T follicular helper cell (primary cell): ENCODE results near the gene FREM2.

ENCODE experiments used
- DNase-seq: peaks from one replicate; pipeline ENCODE4 v3.0.0-alpha.2; 2020; ENCODE audit warnings: low read depth

FREM2 gene

DNA sequence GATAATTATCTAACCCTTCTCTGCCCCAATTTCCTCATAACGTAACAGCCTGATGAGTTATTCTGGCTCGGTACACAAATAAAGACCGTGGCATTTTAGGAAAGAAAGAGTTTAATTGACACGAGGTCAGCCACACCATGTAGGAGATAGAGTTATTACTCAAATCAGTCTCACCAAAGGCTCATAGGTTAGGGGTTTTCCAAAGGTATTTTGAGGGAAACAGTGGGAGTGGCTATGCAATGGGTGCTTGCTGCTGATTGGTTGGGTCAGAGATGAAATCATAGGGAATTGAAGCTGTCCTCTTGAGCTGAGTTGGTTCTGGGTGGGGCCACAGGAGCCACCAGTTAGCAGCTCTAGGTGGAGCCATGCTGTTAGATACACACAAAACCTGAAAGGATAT, 137.5 kb downstream of the FREM2 start:
- no peak for DNase-seq

DNA sequence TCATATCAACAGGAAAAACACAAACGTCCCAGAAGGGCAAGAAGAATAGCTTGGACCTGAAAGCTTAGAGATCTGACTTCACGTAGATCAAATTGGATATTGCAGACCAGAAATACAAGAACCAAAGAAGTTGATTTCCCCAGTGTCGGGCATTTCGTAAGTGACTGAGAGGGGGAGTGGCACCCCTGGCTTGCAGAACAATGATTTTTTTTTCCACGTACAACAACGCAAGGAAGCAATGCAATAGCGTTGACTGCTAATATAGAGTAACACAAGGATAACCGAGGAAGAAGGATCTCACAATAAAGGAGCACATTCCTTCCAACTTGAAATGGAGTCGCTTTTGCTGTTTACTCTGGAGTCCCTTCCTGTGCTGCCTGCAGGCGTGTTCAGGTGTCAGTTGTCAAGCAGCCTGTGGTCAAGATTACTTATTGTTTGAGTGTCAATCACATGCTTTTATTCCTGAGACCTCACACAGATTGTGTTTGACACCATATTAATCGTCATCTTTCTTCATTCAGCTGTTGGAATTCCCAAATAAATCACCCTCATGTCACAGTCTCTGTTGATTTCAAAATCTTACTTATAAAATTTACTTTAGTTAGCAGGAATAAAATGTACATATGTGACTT, 139.4 kb downstream of the FREM2 start:
- DNase-seq, result no peak

DNA sequence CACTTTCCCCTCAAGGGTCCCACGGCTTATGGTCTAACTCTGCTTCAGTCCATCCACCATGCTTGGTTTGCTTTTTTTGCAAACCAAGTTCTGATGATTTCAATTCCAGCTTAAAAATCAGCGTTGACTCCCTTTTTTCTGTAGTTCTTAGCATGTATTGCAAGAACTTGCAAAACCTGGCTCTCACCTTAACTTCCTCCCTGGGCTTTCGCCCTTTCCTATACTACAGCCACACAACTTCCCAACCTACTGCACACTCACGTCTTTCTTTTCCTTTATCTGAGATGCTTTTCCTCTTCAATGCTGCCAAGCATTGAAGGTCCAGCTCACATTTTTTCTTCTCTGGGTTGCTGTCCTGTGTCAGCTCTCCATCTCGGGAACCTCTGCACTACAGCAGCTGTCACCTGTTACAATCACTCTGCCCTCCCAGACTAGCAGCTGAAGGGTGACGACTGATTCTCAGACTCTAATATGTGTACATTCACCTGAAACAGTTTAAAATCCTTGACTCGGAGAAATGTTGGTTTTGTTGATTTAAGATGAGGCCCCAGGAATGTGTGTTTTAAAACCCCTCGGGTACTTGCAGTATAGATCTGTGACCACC, 143.7 kb downstream of the FREM2 start:
- no peak for DNase-seq

DNA sequence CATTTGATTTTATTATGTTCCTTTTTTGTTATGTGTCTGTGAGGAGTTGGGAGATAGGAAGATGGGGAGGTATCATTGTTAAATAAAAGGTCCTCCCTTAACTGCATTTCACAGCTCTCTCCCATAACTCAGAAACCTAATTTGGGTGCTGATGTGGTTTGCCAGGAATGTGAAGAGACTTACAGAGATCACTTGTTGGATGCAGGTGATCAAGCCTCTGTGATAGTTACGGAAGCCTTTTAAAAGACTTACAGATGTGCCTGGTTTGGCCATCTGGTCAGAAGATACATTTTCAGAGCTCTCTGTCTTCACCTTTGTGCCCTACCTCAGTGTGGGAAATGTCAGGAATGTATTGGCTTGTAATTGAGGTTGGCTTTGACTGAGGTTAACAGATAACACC, 157.7 kb downstream of the FREM2 start:
- DNase-seq, result no peak

DNA sequence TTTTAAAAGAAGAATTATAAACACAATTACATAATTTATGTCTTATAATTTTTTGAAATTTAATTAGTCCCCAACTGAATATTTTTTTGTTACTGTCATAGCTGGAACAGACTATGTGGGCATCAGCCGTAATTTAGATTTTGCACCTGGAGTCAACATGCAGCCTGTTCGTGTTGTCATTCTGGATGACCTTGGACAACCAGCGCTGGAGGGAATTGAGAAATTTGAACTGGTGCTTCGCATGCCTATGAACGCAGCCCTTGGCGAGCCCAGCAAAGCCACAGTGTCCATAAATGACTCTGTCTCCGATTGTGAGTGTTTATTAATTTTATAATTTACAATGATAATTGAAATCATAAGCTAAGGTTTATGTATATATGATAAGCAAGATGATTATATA, 161.5 kb downstream of the FREM2 start:
- no peak for DNase-seq

DNA sequence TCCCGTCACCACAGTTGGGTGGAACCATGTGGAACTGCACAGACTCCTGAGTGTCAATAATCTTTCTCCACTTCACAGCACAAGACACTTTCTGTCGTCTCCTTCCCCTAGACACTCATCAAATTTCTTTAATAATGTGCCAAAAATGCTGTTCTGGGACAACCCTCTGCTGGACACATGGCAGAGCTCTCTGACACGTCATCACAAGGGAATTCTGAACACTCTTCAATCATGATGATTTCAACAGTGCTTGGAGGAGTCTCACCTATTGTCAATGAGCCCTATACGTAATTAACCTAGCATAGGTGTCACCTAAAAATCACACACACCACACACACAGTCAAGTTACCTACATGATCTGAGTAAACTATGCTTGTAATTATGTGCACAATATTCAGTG, 162.4 kb downstream of the FREM2 start:
- DNase-seq, result no peak

DNA sequence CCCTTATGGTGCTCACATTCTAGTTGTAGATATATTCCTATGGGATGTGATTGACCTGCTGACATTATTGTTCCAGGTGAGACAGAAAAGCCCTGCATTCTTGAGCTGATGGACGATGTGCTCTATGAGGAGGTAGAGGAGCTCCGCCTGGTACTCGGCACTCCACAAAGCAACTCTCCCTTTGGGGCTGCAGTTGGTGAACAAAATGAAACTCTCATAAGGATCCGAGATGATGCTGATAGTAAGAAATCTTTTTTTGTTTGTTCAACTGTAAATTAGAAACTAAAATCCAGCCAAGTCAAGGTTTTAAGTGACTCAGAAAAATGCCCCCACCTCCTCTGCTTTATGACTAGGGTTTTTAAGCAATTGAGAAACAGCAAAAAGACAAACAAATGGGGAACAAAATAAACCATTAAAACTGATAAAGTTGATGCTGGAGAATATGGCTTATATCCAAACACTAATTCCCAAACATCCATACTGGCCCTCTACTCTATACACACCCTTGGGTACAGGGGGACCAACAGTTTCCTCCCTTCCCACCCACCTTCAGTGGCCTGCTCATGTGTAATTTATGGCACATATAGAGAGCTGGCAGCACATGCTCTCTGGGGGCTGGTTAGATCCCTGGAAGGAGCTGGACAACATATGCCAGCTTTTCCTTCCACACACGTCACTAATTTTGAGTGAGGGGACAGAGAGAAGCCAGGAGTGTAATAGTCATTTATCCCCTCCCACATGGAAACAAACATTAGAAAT, 164.2 kb downstream of the FREM2 start:
- no peak for DNase-seq

DNA sequence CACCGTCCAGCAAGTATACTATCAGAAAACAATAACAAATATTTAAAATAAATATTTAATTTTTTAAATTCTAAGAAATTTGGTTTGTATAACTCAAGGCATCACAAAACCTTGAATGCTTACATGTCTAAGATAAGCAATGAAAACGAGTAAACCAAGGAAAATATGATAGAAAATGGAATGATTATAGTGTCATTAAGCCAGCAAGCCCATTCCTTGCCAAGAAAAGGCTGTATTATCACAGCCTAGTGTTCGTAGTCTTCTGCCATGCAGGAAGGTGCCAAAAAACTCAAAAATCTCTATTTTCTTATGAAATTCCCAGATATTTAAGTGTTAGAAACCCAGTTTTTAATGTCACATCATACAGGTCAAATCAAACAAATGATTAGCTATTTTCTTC, 167.3 kb downstream of the FREM2 start:
- no peak for DNase-seq

DNA sequence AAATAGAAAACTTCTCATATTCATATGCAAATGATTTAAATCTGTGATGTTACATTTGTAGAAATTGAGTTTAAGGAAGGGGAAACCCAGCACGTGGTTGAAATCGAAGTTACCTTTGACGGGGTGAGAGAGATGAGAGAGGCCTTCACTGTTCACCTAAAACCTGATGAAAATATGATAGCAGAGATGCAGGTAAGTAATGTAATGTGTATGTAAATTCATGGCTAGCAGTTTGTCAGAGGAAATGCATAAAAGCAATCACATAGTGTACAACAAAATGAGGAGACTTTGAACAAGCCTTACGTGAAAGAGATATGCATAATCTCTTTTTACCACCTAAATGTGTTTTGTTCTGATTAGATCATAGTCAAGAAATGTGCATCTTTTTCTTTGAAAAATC, 169.2 kb downstream of the FREM2 start:
- DNase-seq, result no peak

DNA sequence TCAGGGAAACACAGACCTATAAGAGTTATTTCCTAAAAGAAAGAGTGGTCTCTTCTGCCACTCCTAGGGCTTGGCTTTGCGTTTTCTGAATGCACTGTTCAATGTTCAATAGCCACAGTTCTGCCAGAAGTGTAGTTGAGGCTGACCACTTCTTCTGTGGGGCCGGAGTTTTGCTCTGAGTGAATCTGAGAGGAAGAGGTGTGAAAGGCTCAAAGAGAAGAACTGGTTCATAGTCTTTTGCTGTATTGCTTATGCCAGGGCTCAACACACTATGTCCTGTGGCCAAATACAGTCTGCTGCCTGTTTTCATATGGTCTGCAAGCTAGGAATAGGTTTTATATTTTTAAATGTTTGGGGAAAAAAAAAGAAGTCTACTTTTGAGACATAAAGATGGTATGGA, 175.6 kb downstream of the FREM2 start:
- DNase-seq, result no peak

DNA sequence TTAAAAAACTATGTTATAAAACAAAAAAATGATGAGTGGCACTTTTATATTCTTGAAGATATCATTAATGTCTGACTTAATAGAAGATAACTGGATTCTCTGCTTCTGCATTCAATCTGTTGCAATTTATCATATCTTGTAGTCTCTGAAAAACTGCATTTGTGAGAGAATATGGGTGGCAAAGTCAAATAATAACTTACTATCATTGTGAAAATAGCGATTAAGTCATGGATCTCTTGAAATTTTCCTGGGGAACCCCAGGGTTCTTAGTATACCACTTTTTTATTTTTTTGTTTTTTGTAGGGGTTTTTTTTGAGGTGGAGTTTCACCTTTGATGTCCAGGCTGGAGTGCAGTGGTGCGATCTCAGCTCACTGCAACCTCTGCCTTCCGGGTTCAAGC, 176.7 kb downstream of the FREM2 start:
- DNase-seq, result no peak

DNA sequence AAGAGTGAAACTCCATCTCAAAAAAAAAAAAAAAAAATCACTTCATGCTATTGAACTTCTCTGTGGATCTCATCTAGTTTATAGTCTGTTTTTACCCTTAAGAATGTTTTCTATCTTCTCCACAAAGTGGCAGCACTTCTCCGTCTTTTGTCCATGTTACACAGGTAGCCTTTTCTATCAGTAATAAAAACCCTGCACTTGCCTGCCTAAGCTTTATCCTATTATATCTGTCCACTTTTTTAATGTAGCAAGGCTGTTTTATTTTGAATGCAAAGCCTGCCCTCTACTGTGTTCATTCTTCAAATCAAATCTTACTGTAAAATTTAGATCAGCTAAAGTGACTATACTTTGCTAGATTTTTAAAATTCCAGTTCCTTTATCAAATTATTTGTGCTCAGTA, 179.8 kb downstream of the FREM2 start:
- DNase-seq, result no peak

DNA sequence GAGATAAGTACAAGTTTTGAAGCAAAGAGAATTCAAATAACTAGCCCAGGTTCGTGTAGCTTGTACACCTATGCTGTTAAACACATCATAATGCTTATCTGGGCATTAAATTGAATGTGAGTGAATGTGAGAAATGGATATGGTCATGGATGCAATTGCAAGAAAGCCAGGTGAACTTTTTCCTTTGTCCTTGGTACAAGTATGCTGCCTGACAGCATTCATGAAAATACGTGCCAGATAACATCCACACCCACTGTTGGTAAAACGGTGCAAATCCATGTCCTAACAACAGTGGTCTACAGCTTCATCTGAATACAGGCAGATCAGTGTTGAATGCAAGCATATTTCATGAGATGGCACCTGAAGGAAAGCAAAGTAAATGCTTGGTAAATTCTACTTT, 181.5 kb downstream of the FREM2 start:
- DNase-seq, result no peak

DNA sequence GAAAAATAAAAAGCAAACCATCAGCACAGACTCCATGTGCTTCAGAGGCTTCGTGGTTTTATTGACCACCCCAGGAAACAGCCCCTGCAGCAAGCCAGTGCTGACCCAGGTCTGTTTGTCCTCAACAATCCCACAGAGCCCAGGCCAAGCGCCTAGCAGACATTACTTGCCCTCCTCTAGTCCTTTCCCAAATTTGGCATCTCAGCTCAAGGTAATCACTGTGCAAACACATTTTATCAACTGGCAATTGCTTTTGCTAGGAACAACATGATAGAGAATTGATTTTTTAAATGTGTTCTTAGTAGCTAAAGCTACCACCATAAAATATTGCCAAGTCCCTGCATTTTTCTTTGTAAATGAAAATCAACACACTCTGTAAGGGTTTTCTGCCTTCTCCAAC, 182.0 kb downstream of the FREM2 start:
- no peak for DNase-seq

DNA sequence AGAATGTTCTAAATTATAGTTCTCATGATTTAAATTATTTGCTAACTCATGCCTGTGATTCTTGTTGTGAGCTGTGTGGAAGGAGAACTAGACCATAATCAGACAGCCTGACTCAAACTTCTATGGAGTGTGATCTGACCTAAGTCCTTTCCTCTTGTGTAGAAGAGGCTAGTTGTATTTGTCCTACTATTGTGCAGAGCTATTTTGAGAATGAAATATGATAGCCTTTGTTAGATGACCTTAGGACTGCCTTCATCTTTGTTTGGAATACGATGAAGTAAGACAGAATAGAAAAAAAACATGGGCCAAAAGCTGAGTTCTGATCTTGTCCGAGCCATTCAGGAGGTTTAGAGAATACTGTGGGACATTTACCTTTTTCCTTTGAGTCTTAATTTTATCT, 184.4 kb downstream of the FREM2 start:
- DNase-seq, result no peak

DNA sequence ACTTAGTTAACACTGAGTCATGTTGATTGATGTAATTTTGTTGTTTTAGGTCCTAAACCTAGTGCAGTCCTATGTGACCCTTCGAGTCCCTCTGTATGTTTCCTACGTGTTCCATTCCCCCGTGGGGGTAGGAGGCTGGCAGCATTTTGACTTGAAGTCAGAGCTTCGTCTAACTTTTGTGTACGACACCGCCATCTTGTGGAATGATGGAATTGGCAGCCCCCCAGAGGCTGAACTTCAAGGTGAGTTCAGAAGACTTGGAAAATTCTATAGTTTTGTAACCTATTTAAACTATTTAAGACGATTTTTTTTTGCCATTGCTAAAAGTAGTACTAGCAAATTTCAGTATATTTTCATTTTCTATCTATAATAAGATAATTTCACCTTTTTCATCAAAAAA, 185.8 kb downstream of the FREM2 start:
- peak; percentile 3 for DNase-seq

DNA sequence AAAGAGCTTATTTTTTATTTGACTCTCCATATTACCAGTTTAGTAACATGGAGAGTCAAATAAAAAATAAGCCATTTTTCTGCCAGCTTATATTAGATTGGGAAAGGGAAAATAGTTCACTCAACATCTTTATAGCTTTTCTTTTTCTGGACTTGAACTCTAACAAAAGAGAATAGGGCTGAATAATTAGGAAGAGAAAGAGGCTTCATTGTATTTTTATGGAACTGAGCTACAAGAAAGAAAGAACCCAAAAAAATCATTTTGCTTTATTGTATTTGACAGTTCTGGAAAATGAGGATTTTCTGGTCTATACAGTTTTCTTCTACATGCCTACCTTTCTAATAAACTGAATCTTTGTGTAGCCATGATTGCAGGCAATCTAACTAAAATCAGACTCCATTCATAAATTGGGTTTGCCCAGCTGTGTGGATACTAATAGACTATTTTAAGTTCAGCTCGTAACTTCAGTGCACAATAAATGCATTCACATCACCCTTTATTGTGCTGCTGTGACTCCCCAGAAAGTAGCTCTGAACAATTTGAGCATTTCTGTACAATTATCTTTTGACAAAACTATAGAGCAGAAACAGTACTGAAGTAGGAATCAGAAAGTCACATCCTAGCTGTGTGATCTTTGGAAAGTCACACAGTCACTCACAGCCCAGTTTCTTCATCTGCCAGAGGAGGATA, 188.5 kb downstream of the FREM2 start:
- no peak for DNase-seq

DNA sequence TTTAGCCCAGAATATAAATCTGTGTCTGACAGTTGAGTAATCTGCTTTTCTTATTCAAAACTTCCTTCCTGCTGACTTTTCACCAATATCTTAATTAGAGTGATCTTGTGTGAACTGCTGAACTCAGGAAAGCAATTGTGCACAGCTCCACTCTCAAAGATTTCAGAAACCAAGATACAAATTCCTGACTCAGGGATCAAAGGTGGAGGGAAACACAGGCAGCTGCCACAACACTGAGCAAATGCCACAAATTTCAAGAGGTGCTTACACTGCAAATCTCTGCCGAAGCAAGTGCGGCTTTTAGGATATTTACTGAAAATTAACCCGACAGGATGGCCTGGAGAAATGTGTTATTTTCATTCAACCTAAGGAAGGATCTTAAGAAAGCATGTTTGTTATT, 192.4 kb downstream of the FREM2 start:
- DNase-seq, result no peak

DNA sequence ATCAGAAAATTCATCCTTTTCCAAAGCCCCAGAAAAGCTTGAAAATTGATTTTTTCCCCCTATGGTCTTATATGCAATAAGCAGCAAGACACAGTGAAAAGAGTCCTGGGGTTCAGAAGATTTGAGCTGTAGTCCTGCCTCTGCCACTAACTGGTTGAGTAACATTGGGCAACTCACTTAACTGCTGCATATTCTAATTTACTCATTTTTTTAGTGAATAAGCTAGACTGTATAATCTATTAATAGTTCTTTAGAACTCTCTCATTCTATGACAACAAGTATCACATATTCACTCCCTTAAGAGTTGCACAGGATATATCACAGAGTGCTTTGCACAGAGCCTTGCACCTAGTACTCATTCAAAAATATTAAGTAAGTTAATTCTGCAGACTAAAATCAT, 192.9 kb downstream of the FREM2 start:
- no peak for DNase-seq

DNA sequence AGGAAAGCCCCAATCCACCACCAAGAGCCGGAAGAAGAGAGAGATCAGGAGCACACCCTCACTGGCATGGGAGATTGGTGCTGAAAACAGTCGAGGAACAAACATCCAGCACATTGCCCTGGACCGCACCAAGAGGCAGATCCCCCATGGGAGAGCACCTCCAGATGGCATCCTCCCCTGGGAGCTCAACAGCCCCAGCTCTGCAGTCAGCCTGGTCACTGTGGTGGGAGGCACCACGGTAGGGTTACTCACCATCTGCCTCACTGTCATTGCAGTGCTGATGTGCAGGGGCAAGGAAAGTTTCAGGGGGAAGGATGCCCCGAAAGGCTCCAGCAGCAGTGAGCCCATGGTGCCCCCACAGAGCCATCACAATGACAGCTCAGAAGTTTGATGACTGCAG, 193.5 kb downstream of the FREM2 start:
- no peak for DNase-seq

DNA sequence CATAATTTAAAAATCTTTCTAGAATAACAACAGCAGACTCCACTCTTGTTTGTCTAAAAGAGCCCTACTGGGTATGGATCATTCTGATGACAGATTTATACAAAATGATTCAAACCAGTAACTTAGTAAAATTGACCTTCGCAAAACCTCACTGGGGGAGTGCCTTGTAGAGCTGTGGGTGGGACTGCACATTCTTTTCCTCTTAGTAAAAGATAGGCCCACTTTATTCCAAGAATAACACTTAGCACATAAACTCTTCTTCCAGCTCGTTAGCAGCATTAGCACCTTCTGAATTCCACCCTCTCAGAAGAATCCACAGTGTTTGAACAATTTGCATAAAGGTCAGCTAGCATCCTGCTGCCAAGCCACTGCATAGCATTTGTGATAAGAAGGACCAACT, 196.9 kb downstream of the FREM2 start:
- no peak for DNase-seq

DNA sequence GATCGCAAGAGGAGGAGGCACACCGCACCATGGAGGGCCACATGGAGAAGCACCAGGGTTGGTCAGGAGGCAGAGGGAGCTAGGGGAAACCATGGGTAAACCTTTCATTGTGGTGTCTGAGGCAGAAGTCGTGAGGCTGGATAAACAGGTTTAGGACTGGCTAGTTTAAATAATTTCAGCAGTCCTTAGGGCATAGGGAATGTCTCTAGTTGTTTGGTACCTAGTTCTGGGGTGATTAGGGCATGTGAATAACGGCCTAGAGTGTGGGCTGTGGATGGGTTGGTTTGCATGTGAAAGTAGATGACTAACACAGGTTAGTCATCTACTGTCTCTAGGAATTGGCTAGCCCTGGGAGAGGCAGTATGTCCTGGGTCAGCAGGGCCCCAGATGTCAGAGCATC, 201.4 kb downstream of the FREM2 start:
- no peak for DNase-seq

DNA sequence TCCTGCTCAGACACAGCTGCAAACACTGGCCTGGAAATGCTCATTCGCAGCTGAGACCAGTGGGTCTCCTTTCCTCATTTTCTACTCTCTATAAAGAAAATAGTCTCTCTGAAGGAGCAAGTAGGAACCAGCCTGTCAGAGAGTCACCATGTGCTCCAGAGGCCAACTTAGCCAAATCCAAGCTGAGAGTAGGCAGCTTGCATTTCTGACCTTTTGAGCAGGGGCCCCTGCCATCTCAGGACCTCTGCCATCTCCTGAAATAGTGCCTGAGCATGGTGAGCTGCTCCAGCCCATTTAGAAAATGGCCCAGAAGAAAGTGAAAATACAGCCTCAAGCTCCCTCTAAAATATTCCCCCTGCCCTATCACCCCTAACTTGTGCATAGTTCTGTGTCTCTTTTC, 208.2 kb downstream of the FREM2 start:
- no peak for DNase-seq
